ENCODE measurements around the gene TIMP2. TPM values are rescaled to one million over a fixed set of nuclear protein-coding genes. Genes with fewer than 3 reads are reported as not detected.

TIMP2 gene
- total and polyA plus RNA-seq, 2 donors (not counting 3 experiments of a cell fraction or from before 2014, with no cell fraction given), result 138 to 318 TPM

- no peaks in the 10 kb centered on the region for H4K20me1 ChIP-seq (replicated peaks; ENCODE audit: control insufficient read depth, extremely low read depth, insufficient read depth, low read length)
- intact Hi-C loops (cut with micrococcal nuclease) (no loop called here), dilution Hi-C loops (cut with MboI; ENCODE audit: extremely low pct_ligation_motif_present, low sequenced_read_pairs) (no loop called here)
- H3K79me2 ChIP-seq (ENCODE audit: control insufficient read depth, insufficient read depth, low read length), result no peaks in the 10 kb centered on the region
- no peaks in the 10 kb centered on the region for H3K9me1 ChIP-seq (replicated peaks; ENCODE audit: control insufficient read depth, extremely low read depth, insufficient read depth, low read length)
- H3K4me1 ChIP-seq (ENCODE audit: control insufficient read depth, extremely low read depth, insufficient read depth, low read length), result peaks cover 36% of the 10 kb centered on the region
- no peaks in the 10 kb centered on the region for H3K9me3 ChIP-seq (replicated peaks; ENCODE audit: control insufficient read depth, insufficient read depth, low read length)
- no peak overlapping the region for H2AFZ ChIP-seq (ENCODE audit: low read depth, low read length)
- no peak overlapping the region for H3K27ac ChIP-seq (ENCODE audit: insufficient read depth, low read depth, low read length)
- POLR2A ChIA-PET, result no interaction called here
- DNase-seq (ENCODE audit: low read depth, low spot score) (no peak), FAIRE-seq (no peak)
- no peak overlapping the region for H3K9ac ChIP-seq (replicated peaks; ENCODE audit: extremely low read depth, insufficient read depth, low read length)
- CTCF ChIA-PET, result interaction anchor here (0.8 kb wide), 1 partner anchor 72 kb away, joined by 3 read pairs; no protein-coding TSS in a partner anchor
- no peak overlapping the region for H3K4me3 ChIP-seq (replicated peaks in 1 of 3; ENCODE audit: insufficient read depth in 1 of 3, low read depth in 1 of 3, low read length in 3 of 3)
- TF ChIP-seq FOS (IDR thresholded peaks at IDR 0.05; ENCODE audit: borderline replicate concordance, insufficient read depth, low read length) (no peak), MAX (IDR thresholded peaks at IDR 0.05; ENCODE audit: insufficient read depth, insufficient read length) (no peak), MYC (IDR thresholded peaks at IDR 0.05; ENCODE audit: low read depth, low read length) (no peak), POLR2A (IDR thresholded peaks at IDR 0.05; ENCODE audit: low read depth, low read length) (no peak), JUN (IDR thresholded peaks at IDR 0.05; ENCODE audit: borderline replicate concordance, insufficient read depth, insufficient read length, low read depth) (no peak), CTCF (IDR thresholded peaks at IDR 0.05; ENCODE audit: extremely low read depth in 1 of 2, insufficient read depth in 1 of 2, low read depth in 1 of 2, low read length in 2 of 2) (no peak), GATA2 (IDR thresholded peaks at IDR 0.05; ENCODE audit: insufficient read depth, insufficient read length, low read depth, low read length) (no peak), POLR2AphosphoS5 (IDR thresholded peaks at IDR 0.05; ENCODE audit: insufficient read depth, low read depth, low read length) (no peak), EZH2 (IDR thresholded peaks at IDR 0.05; ENCODE audit: borderline replicate concordance, low read depth, low read length, severe bottlenecking) (no peak)
- H3K27me3 ChIP-seq (ENCODE audit: control insufficient read depth in 2 of 2, insufficient read depth in 2 of 2, low read length in 2 of 2), result no peaks in the 10 kb centered on the region
- no peaks in the 10 kb centered on the region for H3K36me3 ChIP-seq (ENCODE audit: control insufficient read depth in 2 of 2, extremely low read depth in 1 of 2, insufficient read depth in 2 of 2, low read length in 2 of 2)
- BruUV-seq (replicated peaks), result no TSS peak
- H3K4me2 ChIP-seq (ENCODE audit: insufficient read depth, low read length), result no peak overlapping the region
These were observed 12.4 kb upstream of the TIMP2 start for GRCh38 chr17:78937561-78937960.
